Measurements from ENCODE around the gene C12orf57. TPM values are rescaled to one million over a fixed set of nuclear protein-coding genes. Genes with fewer than 3 reads are reported as not detected.
A peak's percentile ranks its signal among the peaks of the same experiment; 100 is the strongest.

C12orf57 gene
- total RNA-seq, 4 donors from 2014 or later: 344 to 666 (median 383) TPM

GRCh38 chr12:6937481-6938352, 6.1 kb upstream of the C12orf57 start:
- WGBS, 2 donors: 0 to 2% methylated on average over 30 to 41 of the region's 80 CpGs
- peak; percentile 94 for DNase-seq
- Histone ChIP-seq H3K36me3 (peaks cover 33% of the 10 kb centered on the region in 2 donors), H3K27me3 (no peaks in the 10 kb centered on the region), H3K4me3 (replicated peaks in 1 of 3) (peak overlapping the region in 2 of 3 donors; percentile 16 to 46), H3K4me1 (peaks cover 20 to 39% of the 10 kb centered on the region in 2 donors), H3K9me3 (no peaks in the 10 kb centered on the region), H3K27ac (peak overlapping the region; percentile 90 to 96 (median 93))
- TF ChIP-seq POLR2A (IDR thresholded peaks at IDR 0.05) (peak in 1 of 2 donors; percentile 86), CTCF (IDR thresholded peaks at IDR 0.05) (peak; percentile 89 to 98 (median 94))
- intact Hi-C loops (cut with DNase I): loop anchor here (2.0 kb wide), 1 partner anchor 69 kb away; no protein-coding TSS in a partner anchor

- peak overlapping the region in 1 of 3 donors; percentile 46 for H3K4me3 ChIP-seq (replicated peaks in 1 of 3)
- no peaks in the 10 kb centered on the region for H3K9me3 ChIP-seq
- WGBS, 2 donors: 76 to 84% methylated on average over 21 to 26 of the region's 32 CpGs
- peaks cover 33% of the 10 kb centered on the region in 2 donors for H3K36me3 ChIP-seq
- peak overlapping the region; percentile 90 to 96 (median 93) for H3K27ac ChIP-seq
- TF ChIP-seq CTCF (IDR thresholded peaks at IDR 0.05) (peak in 1 of 6 experiments; percentile 4), POLR2A (IDR thresholded peaks at IDR 0.05) (peak in 1 of 2 donors; percentile 5)
- no peaks in the 10 kb centered on the region for H3K27me3 ChIP-seq
- peaks cover 27 to 41% of the 10 kb centered on the region in 2 donors for H3K4me1 ChIP-seq
- intact Hi-C loops (cut with DNase I): loop anchor here (2.0 kb wide), 1 partner anchor 70 kb away; no protein-coding TSS in a partner anchor
- DNase-seq: no peak
Observed at GRCh38 chr12:6938353-6939190, 5.2 kb upstream of the C12orf57 start.

- DNase-seq: no peak
- Histone ChIP-seq H3K4me3 (replicated peaks in 1 of 3) (no peak overlapping the region), H3K4me1 (peaks cover 27 to 35% of the 10 kb centered on the region in 2 donors), H3K9me3 (no peaks in the 10 kb centered on the region), H3K27me3 (no peaks in the 10 kb centered on the region), H3K27ac (no peak overlapping the region), H3K36me3 (peaks cover 27 to 28% of the 10 kb centered on the region in 2 donors)
- 79 to 80% methylated on average over 2 of the region's 2 CpGs for WGBS, 2 donors
- intact Hi-C loops (cut with DNase I): loop anchor here (2.0 kb wide), 1 partner anchor 70 kb away; no protein-coding TSS in a partner anchor
- no peak for TF ChIP-seq POLR2A (IDR thresholded peaks at IDR 0.05)
- TF ChIP-seq CTCF (IDR thresholded peaks at IDR 0.05): no peak
Observed at GRCh38 chr12:6939191-6939540, 4.7 kb upstream of the C12orf57 start.

- H3K4me3 ChIP-seq (replicated peaks in 1 of 3): no peak overlapping the region
- no peaks in the 10 kb centered on the region for H3K27me3 ChIP-seq
- H3K36me3 ChIP-seq: peaks cover 10% of the 10 kb centered on the region in 2 donors
- DNase-seq: no peak
- intact Hi-C loops (cut with DNase I): no loop called here
- no peak overlapping the region for H3K27ac ChIP-seq
- no peaks in the 10 kb centered on the region for H3K9me3 ChIP-seq
- TF ChIP-seq POLR2A (IDR thresholded peaks at IDR 0.05) (no peak), CTCF (IDR thresholded peaks at IDR 0.05) (no peak)
- H3K4me1 ChIP-seq: peaks cover 38 to 46% of the 10 kb centered on the region in 2 donors
- WGBS, 2 donors: 80 to 97% methylated on average over 3 to 9 of the region's 12 CpGs
Observed at GRCh38 chr12:6941267-6941666, 2.6 kb upstream of the C12orf57 start.
